Ovary (tissue), 10 donors: ENCODE results near the gene ZNF782. TPM values are rescaled to one million over a fixed set of nuclear protein-coding genes. Genes with fewer than 3 reads are reported as not detected.
"Not testable (repeated sequence)": the region's sequence is repeated elsewhere in the genome, so short reads cannot be mapped to it uniquely, and the experiment has no call there.

Source experiments
- DNase-seq, 5 donors: peaks; one replicate each; pipeline ENCODE4 v3.0.0-alpha.2; 2019 to 2020
- H3K27ac ChIP-seq, 2 donors: fragments of 200-600 bp; one replicate each; pipeline versions ENCODE4 v1.5.1 to v1.8.0; 2019 to 2022
- H3K27me3 ChIP-seq: fragments of 200-600 bp; one replicate; pipeline ENCODE4 v1.8.0; 2022
- H3K36me3 ChIP-seq: fragments of 200-600 bp; sonication (generic); one replicate; pipeline ENCODE4 v1.5.1; 2019
- H3K4me1 ChIP-seq: one replicate; pipeline ENCODE4 v1.8.1; 2013; ENCODE audit warnings: mild to moderate bottlenecking, moderate library complexity; ENCODE audit not compliant: insufficient read depth
- H3K4me3 ChIP-seq: fragments of 200-600 bp; sonication (generic); one replicate; pipeline ENCODE4 v1.5.1; 2017
- H3K9me3 ChIP-seq, 2 donors: fragments of 200-600 bp in 1 of 2; sonication (generic) in 1 of 2; one replicate each; pipeline versions ENCODE4 v1.5.1 to v1.8.1; 2013 to 2019; ENCODE audit warnings: mild to moderate bottlenecking in 1 of 2, moderate library complexity in 1 of 2
- EP300 ChIP-seq: sonication (generic); formaldehyde crosslinking; IDR thresholded peaks from one replicate; pipeline ENCODE4 v1.6.1; 2017; ENCODE audit warnings: antibody characterized with exemption
- POLR2A ChIP-seq: fragments of 450-650 bp; IDR thresholded peaks from one replicate; pipeline ENCODE4 v1.6.1; 2017; ENCODE audit warnings: antibody characterized with exemption, mild to moderate bottlenecking, moderate library complexity
- WGBS, 3 donors: extraction: QIAGEN DNeasy Blood & Tissue Kit in 1 of 3; methylation state at CpG; one replicate each; pipeline versions ENCODE4 v1.1.5 to v1.1.7; 2013 to 2017; 5-methylcytosine and 5-hydroxymethylcytosine counted together
- intact Hi-C, 4 donors: fragments of 100-400 bp; cut with DNase I; formaldehyde crosslinking; loops; one replicate each; pipeline versions ENCODE4 v1.11.0 to v1.15.1; 2022 to 2023
- long read RNA-seq, 3 donors: library from polyadenylated mRNA in 2 of 3; unstranded in 2 of 3; transcript quantifications; one replicate each; pipeline ENCODE4 v2.0.0 and lab custom pipeline, GENCODE V29; 2021 to 2026
- polyA plus RNA-seq, 2 donors: library from polyadenylated mRNA; stranded (reverse); fragments of 200-250 nt in 1 of 2; fragments of 350-450 nt in 1 of 2; fragmentation: Illumina TruSeq in 1 of 2; extraction: RNeasy Lipid Tissue Mini Kit (QIAGEN cat#74804) in 1 of 2; gene quantifications; one replicate each; pipeline ENCODE4 v1.2.3, GENCODE V29; 2013 to 2014
- total RNA-seq, 7 donors: library from RNA; depleted of rRNA in 2 of 7; stranded (reverse); fragments of >200 nt in 2 of 7; fragmentation: NEBNext Ultra II Directional in 3 of 7; extraction: Animal tissue kit (Norgen Biotek cat#: 25700) in 3 of 7; gene quantifications; one replicate each; pipeline versions ENCODE4 v1.1.0 to v1.2.4, GENCODE V29; 2016 to 2023
- TF ChIP-seq, protein P1 (sequence below), 3 donors: fragments of 450-650 bp in 2 of 3; fragments of 200-600 bp in 1 of 3; IDR thresholded peaks; one replicate each; pipeline versions ENCODE4 v1.5.1 to v1.8.0; 2016 to 2022; ENCODE audit warnings: antibody characterized with exemption in 3 of 3, mild to moderate bottlenecking in 1 of 3
- donor health status: DM: no; HTN: no; CAD: no; lungs with moderate emphysema.
- donor health status: DM: no; HTN: no; CAD: no.
- donor health status: Bipolar disorder and iron deficiency.
- donor health status: DM: yes; HTN: yes; CAD: no.
- donor health status: DM: no; HTN: no; CAD: no.
- donor health status: DM: yes; HTN: yes; CAD: no.

The ZNF782 gene
- total RNA-seq (10 to 100 TPM in 3 of 7 donors, 1 to 10 TPM in 4; 7.7 to 12.4 (median 9.9) TPM), polyA plus RNA-seq (1 to 10 TPM; 2.8 to 3.5 TPM)
- long read RNA-seq, donor 1: 0 reads
- long read RNA-seq, donor 2: 0 reads
- long read RNA-seq, donor 3, partial matches to known transcripts: 0 of 4 reads
- long read RNA-seq, donor 3, other reads (novel, unspliced or antisense): 0 of 4 reads

GRCh38 chr9:96853781-96854650, at the start of gene ZNF782:
Gene ZNF782, minus strand, starts transcription at chr9:96854514. Its CDS starts 2,553 bp downstream, at chr9:96851961.
- no peaks in the 10 kb centered on the region for H3K9me3 ChIP-seq
- intact Hi-C loops: no loop called here
- H3K27ac ChIP-seq: peak within 1 kb of the TSS in 1 of 2 donors; percentile 71
- DNase-seq: peak; percentile 89 to 94 (median 92)
- no peaks in the 10 kb centered on the region for H3K36me3 ChIP-seq
- WGBS, 3 donors: 0 to 1% (median 1%) methylated on average over 37 to 67 of the region's 67 CpGs
- peak; percentile 56 for TF ChIP-seq POLR2A
- TF ChIP-seq EP300: no peak
- H3K27me3 ChIP-seq: no peaks in the 10 kb centered on the region
- H3K4me3 ChIP-seq: peak within 1 kb of the TSS; percentile 66
- peaks cover 9% of the 10 kb centered on the region for H3K4me1 ChIP-seq

GRCh38 chr9:96900010-96900409, 45.7 kb upstream of the ZNF782 start:
- H3K27me3 ChIP-seq, DNase-seq, H3K36me3 ChIP-seq, intact Hi-C loops, H3K4me3 ChIP-seq, H3K9me3 ChIP-seq, H3K27ac ChIP-seq, H3K4me1 ChIP-seq: not testable (repeated sequence)
- 82 to 86% (median 83%) methylated on average over 1 of the region's 2 CpGs for WGBS, 3 donors

DNA sequence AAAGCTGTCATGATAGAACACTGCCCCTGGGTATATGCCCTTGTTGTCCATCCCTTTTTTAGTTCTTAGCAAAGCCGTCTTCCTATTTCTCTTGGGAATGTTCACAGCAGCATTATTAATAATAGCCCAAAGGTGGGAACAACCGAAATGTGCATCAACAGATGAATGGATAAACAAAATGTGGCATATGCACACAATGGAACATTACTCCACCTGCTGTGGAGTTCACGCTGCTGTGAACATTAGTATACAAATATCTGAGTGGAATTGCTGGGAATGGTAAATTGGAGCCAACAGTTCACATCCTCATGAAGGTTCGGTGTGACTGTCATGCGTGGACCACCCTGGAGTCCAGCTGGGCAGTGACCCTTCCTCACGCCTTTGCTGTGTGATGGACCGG, 37.8 kb upstream of the ZNF782 start:
- H3K4me1 ChIP-seq: no peaks in the 10 kb centered on the region
- H3K4me3 ChIP-seq: no peak overlapping the region
- 96 to 97% (median 97%) methylated on average over 7 of the region's 7 CpGs for WGBS, 3 donors
- H3K27me3 ChIP-seq: no peaks in the 10 kb centered on the region
- H3K36me3 ChIP-seq: no peaks in the 10 kb centered on the region
- no peak overlapping the region for H3K27ac ChIP-seq
- H3K9me3 ChIP-seq: no peaks in the 10 kb centered on the region
- DNase-seq: no peak
- TF ChIP-seq, protein P1, sequence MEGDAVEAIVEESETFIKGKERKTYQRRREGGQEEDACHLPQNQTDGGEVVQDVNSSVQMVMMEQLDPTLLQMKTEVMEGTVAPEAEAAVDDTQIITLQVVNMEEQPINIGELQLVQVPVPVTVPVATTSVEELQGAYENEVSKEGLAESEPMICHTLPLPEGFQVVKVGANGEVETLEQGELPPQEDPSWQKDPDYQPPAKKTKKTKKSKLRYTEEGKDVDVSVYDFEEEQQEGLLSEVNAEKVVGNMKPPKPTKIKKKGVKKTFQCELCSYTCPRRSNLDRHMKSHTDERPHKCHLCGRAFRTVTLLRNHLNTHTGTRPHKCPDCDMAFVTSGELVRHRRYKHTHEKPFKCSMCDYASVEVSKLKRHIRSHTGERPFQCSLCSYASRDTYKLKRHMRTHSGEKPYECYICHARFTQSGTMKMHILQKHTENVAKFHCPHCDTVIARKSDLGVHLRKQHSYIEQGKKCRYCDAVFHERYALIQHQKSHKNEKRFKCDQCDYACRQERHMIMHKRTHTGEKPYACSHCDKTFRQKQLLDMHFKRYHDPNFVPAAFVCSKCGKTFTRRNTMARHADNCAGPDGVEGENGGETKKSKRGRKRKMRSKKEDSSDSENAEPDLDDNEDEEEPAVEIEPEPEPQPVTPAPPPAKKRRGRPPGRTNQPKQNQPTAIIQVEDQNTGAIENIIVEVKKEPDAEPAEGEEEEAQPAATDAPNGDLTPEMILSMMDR (IDR thresholded peaks at IDR 0.05): no peak
- TF ChIP-seq POLR2A (no peak), EP300 (no peak)
- intact Hi-C loops: no loop called here

- no peaks in the 10 kb centered on the region for H3K4me1 ChIP-seq
- no peaks in the 10 kb centered on the region for H3K9me3 ChIP-seq
- no peak overlapping the region for H3K27ac ChIP-seq
- TF ChIP-seq EP300 (no peak), POLR2A (no peak)
- TF ChIP-seq, protein P1 (IDR thresholded peaks at IDR 0.05): no peak
- no peaks in the 10 kb centered on the region for H3K27me3 ChIP-seq
- no peak overlapping the region for H3K4me3 ChIP-seq
- intact Hi-C loops: no loop called here
- no peaks in the 10 kb centered on the region for H3K36me3 ChIP-seq
- 88 to 96% (median 91%) methylated on average over 4 of the region's 4 CpGs for WGBS, 3 donors
- no peak for DNase-seq
These were observed 34.3 kb upstream of the ZNF782 start for GRCh38 chr9:96888591-96888990.

- Histone ChIP-seq H3K4me3 (no peak overlapping the region), H3K27ac (no peak overlapping the region), H3K9me3 (no peaks in the 10 kb centered on the region), H3K27me3 (no peaks in the 10 kb centered on the region), H3K36me3 (no peaks in the 10 kb centered on the region), H3K4me1 (no peaks in the 10 kb centered on the region)
- intact Hi-C loops: no loop called here
- TF ChIP-seq, protein P1 (IDR thresholded peaks at IDR 0.05): no peak
- TF ChIP-seq POLR2A: no peak
- no peak for TF ChIP-seq EP300
- DNase-seq: no peak
These were observed 31.1 kb upstream of the ZNF782 start for GRCh38 chr9:96885424-96885823.
